ENCODE results near the gene KLHL1.
A peak's percentile ranks its signal among the peaks of the same experiment; 100 is the strongest.

KLHL1 gene

GRCh38 chr13:69951412-69951811 lies 156.8 kb downstream of the KLHL1 start:
- TF ChIP-seq, protein P1, sequence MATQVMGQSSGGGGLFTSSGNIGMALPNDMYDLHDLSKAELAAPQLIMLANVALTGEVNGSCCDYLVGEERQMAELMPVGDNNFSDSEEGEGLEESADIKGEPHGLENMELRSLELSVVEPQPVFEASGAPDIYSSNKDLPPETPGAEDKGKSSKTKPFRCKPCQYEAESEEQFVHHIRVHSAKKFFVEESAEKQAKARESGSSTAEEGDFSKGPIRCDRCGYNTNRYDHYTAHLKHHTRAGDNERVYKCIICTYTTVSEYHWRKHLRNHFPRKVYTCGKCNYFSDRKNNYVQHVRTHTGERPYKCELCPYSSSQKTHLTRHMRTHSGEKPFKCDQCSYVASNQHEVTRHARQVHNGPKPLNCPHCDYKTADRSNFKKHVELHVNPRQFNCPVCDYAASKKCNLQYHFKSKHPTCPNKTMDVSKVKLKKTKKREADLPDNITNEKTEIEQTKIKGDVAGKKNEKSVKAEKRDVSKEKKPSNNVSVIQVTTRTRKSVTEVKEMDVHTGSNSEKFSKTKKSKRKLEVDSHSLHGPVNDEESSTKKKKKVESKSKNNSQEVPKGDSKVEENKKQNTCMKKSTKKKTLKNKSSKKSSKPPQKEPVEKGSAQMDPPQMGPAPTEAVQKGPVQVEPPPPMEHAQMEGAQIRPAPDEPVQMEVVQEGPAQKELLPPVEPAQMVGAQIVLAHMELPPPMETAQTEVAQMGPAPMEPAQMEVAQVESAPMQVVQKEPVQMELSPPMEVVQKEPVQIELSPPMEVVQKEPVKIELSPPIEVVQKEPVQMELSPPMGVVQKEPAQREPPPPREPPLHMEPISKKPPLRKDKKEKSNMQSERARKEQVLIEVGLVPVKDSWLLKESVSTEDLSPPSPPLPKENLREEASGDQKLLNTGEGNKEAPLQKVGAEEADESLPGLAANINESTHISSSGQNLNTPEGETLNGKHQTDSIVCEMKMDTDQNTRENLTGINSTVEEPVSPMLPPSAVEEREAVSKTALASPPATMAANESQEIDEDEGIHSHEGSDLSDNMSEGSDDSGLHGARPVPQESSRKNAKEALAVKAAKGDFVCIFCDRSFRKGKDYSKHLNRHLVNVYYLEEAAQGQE (IDR thresholded peaks at IDR 0.05; ENCODE audit: insufficient replicate concordance, low read depth): no peak
- TF ChIP-seq SPI1 (IDR thresholded peaks at IDR 0.05; ENCODE audit: borderline replicate concordance, low read depth): peak; percentile 64
- no peak overlapping the region for H3K27ac ChIP-seq (replicated peaks)
- DNase-seq (ENCODE audit: low read depth in 1 of 2, low spot score in 1 of 2): no peak
- no peak overlapping the region for H3K4me3 ChIP-seq (replicated peaks; ENCODE audit: insufficient read depth, low read length)
- H3K27me3 ChIP-seq (ENCODE audit: insufficient read depth, poor library complexity, severe bottlenecking): no peaks in the 10 kb centered on the region

- no peak for DNase-seq (ENCODE audit: low read depth in 1 of 2, low spot score in 1 of 2)
- Histone ChIP-seq H3K4me3 (replicated peaks; ENCODE audit: insufficient read depth, low read length) (no peak overlapping the region), H3K27ac (replicated peaks) (no peak overlapping the region), H3K27me3 (ENCODE audit: insufficient read depth, poor library complexity, severe bottlenecking) (no peaks in the 10 kb centered on the region)
- no peak for TF ChIP-seq POLR2AphosphoS5 (IDR thresholded peaks at IDR 0.05; ENCODE audit: low read depth)
- TF ChIP-seq, protein P1 (IDR thresholded peaks at IDR 0.05; ENCODE audit: insufficient replicate concordance, low read depth): no peak
- no peak for TF ChIP-seq SPI1 (IDR thresholded peaks at IDR 0.05; ENCODE audit: borderline replicate concordance, low read depth)
- no peak for TF ChIP-seq CTCF (IDR thresholded peaks at IDR 0.05; ENCODE audit: insufficient read depth, low read length)
- TF ChIP-seq GABPA (IDR thresholded peaks at IDR 0.05; ENCODE audit: low read depth): no peak
Measured at GRCh38 chr13:69950160-69950559, 158.1 kb downstream of the KLHL1 start.

GRCh38 chr13:69948016-69948415 lies 160.2 kb downstream of the KLHL1 start:
- no peak overlapping the region for H3K27ac ChIP-seq (replicated peaks)
- TF ChIP-seq CTCF (IDR thresholded peaks at IDR 0.05; ENCODE audit: insufficient read depth, low read length): no peak
- TF ChIP-seq SPI1 (IDR thresholded peaks at IDR 0.05; ENCODE audit: borderline replicate concordance, low read depth): peak; percentile 21; the same call in 1 of the 2 replicates
- no peak overlapping the region for H3K4me3 ChIP-seq (replicated peaks; ENCODE audit: insufficient read depth, low read length)
- DNase-seq (ENCODE audit: low read depth in 1 of 2, low spot score in 1 of 2): no peak
- no peaks in the 10 kb centered on the region for H3K27me3 ChIP-seq (ENCODE audit: insufficient read depth, poor library complexity, severe bottlenecking)

DNA sequence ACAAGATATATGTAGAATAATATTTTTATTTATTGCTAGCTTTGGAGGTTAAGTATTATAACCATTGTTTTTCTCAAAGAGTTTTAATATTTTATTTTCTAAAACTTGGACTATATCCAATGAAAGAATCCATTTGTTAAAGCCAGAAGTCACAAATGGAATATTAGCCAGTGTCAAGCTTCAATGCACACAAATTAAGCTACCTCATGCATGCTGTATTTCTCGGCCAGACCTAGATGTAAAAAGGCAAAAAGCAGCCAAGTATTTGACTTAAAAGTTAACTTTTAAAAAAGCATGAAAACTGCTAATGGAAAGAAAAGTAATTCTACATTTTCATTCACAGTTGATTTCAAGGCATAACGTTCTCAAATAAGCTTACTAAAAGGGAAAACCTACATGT lies 160.7 kb downstream of the KLHL1 start:
- no peaks in the 10 kb centered on the region for H3K27me3 ChIP-seq (ENCODE audit: insufficient read depth, poor library complexity, severe bottlenecking)
- DNase-seq (ENCODE audit: low read depth in 1 of 2, low spot score in 1 of 2): no peak
- H3K27ac ChIP-seq (replicated peaks): no peak overlapping the region
- H3K4me3 ChIP-seq (replicated peaks; ENCODE audit: insufficient read depth, low read length): no peak overlapping the region
- TF ChIP-seq, protein P1 (IDR thresholded peaks at IDR 0.05; ENCODE audit: insufficient replicate concordance, low read depth): no peak
- TF ChIP-seq CTCF (IDR thresholded peaks at IDR 0.05; ENCODE audit: insufficient read depth, low read length) (no peak), POLR2AphosphoS5 (IDR thresholded peaks at IDR 0.05; ENCODE audit: low read depth) (no peak), GABPA (IDR thresholded peaks at IDR 0.05; ENCODE audit: low read depth) (no peak), SPI1 (IDR thresholded peaks at IDR 0.05; ENCODE audit: borderline replicate concordance, low read depth) (no peak)
